DMS53 treated with DMSO at 0.1 percent for 48 hours (cell line): ENCODE results near the gene MECR.

Source experiments
- DNase-seq: peaks from one replicate; lab custom pipeline; 2025; ENCODE audit not compliant: unreplicated experiment; lab: John Stamatoyannopoulos, UW

The MECR gene

GRCh38 chr1:29202584-29203340 lies 28.0 kb downstream of the MECR start:
- peak; percentile 92 for DNase-seq

DNA sequence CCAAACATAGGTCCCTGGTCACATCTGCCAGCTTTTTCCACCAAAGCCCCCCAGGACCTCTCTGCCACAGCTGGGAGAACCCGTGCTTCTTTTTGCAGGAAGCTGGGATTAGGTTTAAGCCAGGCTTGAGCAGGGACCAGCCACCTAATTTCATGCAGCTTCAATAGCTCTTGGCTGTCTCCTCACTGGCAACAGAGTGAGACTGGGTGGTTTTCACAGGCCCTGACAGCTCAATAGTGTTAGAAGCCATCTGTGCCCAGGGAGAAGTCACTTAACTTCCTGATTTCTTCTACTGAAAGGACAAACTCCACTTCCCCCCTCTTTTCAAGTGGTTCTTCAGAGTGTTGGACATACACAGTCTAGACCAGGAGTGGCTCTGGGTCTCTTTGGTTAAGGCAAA lies 28.7 kb downstream of the MECR start:
- no peak for DNase-seq

DNA sequence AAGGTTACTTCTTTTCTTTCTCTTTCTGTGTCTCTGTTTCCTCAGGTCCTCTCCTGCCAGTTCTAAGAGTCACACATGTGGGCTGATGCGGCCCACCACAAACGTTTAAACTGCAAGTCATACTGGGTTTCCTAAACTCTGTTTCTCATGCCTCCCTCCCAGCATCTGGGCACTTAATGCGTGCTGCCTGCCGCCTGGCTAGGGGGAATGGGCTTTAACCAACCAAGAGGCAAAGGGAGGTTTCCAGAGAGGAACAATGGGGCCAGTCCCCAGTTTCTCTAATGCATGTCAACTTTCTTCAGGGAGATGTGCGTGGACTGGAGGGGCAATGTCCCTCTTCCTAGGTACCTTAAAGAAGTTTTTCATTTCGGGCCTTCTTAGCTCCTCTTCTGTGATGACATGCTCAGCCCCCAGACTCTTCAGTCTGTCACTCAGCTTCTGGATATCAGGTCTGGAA lies 29.1 kb downstream of the MECR start:
- no peak for DNase-seq

- DNase-seq, result no peak
Measured at GRCh38 chr1:29200906-29201594, 29.7 kb downstream of the MECR start.

DNA sequence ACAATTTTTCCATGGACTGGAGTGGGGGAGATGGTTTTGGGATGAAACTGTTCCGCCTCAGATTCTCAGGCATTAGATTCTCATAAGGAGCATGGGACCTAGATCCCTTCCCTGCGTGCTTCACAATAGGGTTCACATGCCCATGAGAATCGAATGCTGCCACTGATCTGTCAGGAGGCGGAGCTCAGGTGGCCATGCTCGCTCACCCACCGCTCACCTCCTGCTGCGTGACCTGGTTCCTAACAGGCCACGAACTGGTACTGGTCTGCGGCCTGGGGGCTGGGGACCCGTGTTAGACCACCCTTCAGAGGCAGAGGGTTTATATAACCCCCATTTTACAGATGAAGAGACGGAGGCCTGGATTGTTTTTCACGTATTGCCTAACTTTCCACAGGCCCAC lies 32.7 kb downstream of the MECR start:
- DNase-seq, result no peak

DNA sequence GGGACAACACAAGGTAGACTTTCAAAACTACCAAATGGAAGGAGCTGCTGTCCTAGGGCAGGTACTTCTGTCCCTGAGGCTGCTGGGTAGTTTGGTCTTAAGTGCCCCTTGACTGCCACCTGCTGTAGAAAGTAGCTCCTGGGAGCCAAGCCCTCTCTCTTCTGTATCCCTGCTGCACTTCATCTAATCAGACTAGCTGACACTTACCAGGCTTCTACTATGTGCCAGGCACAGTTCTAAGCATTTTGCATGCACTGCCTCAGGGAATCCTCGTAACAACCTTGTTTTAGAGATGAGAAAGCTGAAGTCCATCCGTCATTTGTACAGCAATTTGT lies 33.2 kb downstream of the MECR start:
- peak; percentile 31 for DNase-seq

- no peak for DNase-seq
Measured at GRCh38 chr1:29196863-29197589, 33.7 kb downstream of the MECR start.

- DNase-seq, result no peak
Measured at GRCh38 chr1:29195881-29196291, 34.8 kb downstream of the MECR start.

- no peak for DNase-seq
Measured at GRCh38 chr1:29193879-29194455, 36.8 kb downstream of the MECR start.

- no peak for DNase-seq
Measured at GRCh38 chr1:29190718-29191117, 40.0 kb downstream of the MECR start.

DNA sequence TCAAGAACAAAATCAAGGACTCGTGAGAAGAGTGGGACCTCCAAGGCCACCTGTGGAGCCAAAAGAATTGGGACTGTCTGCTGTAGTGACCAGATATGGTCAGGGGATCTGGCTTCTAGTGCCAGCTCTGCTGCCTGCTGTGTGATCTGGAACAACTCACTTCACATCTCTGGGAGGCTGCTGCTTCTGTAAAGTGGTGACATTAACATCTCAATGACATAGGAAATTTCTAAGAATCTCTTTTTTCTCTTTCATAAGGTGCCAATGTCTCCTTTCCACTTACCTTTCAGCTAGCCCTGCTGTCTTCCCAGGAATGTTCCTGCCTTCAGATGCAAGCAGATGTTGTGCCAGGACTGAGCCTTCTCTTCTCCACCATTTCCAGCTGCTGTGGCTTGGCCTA lies 44.0 kb downstream of the MECR start:
- DNase-seq, result no peak

DNA sequence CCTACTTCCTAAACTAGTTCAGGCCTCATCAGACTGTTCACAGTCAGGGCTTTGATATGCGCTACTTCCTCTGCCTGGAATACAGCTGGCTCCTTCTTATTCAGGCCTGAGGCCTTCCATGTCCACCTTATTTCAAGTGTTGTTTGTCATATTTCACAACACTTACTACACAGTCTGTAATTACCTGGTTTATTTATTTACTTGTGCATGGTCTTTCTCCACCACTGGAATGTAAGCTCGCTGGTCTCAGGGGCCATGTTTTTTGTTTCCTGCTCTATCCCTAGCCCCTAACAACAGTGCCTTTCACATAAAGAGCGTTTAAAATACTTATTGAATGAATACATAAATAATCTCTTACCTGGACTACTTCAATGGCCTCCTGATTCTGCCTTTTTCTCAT lies 44.5 kb downstream of the MECR start:
- no peak for DNase-seq

DNA sequence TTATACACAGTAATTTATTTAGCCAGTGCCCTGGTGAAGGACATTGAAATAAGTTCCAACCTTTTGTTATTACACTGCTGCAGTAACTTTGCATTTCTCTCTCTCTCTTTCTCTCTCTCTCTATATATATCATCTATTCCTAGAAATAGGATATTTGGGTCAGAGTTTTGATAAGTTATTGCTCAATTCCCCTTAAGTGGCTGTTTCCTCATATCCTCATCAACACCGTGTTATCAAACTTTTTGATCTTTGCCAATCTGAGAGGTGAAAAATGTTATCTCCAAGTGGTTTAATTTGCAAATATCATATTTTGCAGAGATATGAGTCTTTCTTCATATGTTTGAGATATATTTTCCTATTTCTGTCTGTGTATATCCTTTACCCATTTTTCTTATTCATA lies 47.4 kb downstream of the MECR start:
- no peak for DNase-seq

DNA sequence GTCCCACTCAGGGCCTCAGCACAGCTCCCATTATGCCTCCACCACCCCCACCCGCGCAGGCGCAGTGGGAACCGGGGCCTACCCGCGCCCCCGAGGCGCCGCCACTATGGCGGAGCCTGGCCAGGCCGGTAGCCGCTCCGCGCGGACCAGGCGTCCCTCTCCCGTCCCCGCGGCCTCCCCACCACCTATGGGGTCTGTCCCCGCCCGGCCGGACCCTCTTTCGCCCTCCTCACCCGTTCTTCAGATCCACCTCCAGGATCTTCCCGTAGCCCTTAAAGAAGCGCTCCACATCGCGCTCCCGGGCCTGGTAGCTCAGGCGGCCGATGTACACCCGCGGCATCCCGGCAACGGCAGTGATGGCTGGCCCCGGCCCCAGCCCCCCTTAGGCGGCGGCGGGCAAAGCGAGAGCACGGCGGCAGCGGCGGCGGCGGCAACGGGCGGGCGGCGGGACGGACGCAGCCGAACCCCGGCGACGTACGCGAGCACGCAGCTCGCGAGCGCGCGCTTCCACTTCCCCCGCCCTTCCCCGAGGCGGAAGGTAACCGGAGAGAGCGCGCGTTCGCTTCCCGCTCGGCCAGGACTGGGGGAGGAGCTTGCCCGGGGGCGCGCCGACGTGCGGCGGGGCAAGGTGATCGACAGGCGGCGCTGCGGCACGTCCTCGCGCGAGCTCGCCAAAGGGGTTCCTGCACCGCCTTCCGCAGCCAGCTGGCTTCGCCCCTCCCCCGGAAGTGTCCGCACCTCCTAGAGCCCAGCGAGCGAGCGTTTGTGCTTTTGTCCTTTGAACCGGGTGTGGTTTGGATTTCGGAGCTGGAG lies 49.1 kb downstream of the MECR start, which contains the start of gene SRSF4:
Gene SRSF4 (minus strand): TSS at position 488 of the 813 bp plus-strand sequence. CDS start 148 bp downstream, at position 340.
- DNase-seq, result peak; percentile 98

DNA sequence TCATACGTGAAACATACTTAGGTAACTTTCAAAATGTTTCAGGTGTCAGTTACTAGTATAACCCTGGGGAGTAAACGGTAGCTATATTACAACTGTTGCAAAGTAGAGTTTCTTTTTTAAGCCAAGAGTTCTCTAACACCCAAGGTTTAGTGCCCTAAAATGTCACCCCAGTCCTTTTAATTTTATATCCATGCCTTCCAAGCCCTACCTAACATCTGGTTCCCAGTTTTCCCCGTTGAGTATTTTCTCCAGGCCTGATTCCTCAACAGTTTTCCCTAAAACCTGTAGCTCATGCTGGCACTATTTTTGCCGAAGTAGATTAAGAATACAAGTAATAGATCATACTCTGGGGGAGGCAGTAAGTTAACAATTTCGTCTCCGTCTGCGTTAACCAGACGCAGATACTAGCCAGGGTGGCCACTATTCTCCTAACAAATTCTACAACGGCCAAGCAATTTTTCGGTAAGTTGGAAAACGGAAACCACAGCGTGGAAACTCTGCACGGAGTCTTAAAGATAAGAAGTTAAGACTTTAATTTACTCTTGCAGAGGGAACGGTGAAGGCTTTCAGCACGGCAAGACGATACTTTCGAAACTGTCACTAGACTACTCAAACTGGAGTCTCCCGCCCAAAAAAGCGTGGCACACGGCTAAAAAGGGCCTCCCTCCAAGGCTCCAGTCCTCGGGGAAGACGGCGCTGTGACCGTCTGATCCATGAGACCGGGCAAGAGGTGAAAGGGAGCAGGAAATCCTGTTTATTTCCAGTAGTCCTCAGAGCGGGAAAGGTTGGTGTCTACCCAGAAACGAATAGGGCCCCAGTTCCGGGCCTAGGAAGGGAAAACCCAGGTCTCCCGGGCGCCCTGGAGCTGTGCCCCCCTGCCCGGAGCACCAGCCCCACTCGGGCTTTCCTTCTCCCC lies 50.0 kb downstream of the MECR start:
- DNase-seq, result peak; percentile 43

GRCh38 chr1:29179641-29180184 lies 51.0 kb downstream of the MECR start:
- no peak for DNase-seq

DNA sequence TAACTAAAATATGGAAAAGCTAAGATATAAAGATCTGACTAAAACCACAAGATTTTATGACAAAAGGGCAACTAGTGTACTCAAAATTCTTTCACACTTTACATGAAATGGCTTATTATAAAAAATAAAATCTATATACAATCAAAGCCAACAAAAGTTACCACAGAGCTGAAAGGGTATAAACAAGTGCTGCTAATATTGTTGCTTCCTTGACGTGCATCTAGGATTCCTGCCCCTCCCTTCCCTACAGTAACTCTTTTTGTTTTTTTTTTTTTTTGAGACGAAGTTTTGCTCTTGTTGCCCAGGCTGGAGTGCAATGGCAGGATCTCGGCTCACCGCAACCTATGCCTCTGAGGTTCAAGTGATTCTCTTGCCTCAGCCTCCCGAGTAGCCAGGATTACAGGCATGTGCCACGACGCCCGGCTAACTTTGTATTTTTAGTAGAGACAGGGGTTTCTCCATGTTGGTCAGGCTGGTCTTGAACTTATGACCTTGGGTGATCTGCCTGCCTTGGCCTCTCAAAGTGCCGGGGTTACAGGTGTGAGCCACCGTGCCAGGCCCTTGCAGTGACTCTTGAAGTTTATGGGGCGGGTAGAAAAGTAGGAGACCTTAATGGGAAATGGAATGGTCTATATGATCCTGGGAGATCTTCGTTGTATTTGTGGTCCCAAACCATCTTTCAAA lies 53.6 kb downstream of the MECR start:
- no peak for DNase-seq

- DNase-seq, result no peak
Measured at GRCh38 chr1:29176576-29176975, 54.2 kb downstream of the MECR start.

DNA sequence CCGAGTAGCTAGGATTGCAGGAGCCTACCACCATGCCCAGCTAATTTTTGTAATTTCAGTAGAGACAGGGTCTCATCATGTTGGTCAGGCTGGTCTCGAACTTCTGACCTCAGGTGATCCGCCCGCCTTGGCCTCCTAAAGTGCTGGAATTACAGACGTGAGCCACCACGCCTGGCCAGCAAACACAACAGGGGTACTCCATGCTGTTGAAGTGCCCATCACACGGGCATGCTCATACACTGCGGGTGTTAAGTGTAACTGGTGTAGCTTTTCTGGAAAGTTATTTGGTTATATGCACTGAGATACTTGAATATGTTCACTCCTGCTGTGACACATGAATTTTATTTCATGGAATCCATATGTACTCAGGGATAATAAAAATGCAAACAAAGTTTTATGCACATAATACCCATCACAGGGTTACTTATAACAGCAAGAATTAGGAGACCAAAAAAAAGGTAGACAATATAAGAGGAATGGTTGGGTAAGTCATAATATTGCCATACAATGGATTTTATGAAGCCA lies 58.3 kb downstream of the MECR start:
- DNase-seq, result no peak
